Measurements from ENCODE around the gene C17orf58.

The C17orf58 gene

GRCh38 chr17:67950945-67951344 lies 45.3 kb downstream of the C17orf58 start:
- DNase-seq (ENCODE audit: low spot score) = no peak

DNA sequence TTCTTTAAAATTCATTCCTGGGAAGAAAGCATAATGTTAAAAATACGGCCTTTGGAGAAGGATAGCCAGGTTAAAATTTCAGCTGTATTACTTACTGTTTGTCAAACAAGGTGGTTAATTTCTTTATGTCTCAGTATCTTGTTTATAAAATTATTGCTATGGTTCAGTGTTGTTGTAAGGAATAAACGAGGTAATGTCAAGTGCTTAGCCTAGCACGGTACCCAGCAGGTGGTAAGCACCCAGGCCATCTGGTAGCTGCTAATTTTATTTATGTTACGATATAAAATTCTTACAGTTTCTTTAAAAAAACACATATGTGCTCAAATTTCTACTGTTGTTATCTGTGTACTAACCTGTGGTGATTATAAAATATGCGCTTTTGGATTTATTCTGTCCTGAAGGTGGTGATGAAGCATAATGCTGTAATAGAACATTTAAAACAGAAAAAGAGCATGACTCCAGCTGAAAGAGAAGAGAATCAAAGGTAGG lies 48.9 kb downstream of the C17orf58 start:
- DNase-seq (ENCODE audit: low spot score) = no peak

- no peak for DNase-seq (ENCODE audit: low spot score)
Measured at GRCh38 chr17:67946513-67946912, 49.8 kb downstream of the C17orf58 start.

- no peak for DNase-seq (ENCODE audit: low spot score)
Measured at GRCh38 chr17:67944035-67944434, 52.2 kb downstream of the C17orf58 start.

DNA sequence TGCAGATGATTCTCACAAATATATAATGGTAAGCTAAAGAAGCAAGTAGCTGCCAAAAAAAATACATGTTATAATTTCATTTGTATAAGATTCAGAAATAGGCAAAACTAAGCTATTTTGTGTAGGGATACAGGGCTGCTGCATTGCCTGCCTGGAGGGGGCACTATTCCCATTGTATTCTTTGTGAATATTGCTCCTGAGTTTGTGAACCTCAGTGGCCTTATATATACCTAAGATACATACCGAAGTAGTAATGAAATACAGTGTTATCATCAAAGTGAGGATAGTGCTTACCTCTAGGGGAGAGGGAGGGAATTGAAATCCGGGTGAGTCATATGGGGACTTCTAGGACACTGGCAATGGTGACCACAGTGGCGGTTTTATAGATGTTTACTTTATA lies 53.5 kb downstream of the C17orf58 start:
- peak; percentile 1 for DNase-seq (ENCODE audit: low spot score)
